K562 treated with DMSO at 1 percent for 4 hours (cell line): ENCODE measurements around the gene ACLY. TPM values are rescaled to one million over a fixed set of nuclear protein-coding genes. Genes with fewer than 3 reads are reported as not detected.

Experiments used
- total RNA-seq: library from RNA; unstranded; fragments of 300-600 nt; gene quantifications from 2 replicates; pipeline ENCODE4 v1.2.3, GENCODE V29; 2022; ENCODE audit not compliant: insufficient read depth

The ACLY gene
- total RNA-seq = 103 and 105 TPM in 2 replicates

DNA sequence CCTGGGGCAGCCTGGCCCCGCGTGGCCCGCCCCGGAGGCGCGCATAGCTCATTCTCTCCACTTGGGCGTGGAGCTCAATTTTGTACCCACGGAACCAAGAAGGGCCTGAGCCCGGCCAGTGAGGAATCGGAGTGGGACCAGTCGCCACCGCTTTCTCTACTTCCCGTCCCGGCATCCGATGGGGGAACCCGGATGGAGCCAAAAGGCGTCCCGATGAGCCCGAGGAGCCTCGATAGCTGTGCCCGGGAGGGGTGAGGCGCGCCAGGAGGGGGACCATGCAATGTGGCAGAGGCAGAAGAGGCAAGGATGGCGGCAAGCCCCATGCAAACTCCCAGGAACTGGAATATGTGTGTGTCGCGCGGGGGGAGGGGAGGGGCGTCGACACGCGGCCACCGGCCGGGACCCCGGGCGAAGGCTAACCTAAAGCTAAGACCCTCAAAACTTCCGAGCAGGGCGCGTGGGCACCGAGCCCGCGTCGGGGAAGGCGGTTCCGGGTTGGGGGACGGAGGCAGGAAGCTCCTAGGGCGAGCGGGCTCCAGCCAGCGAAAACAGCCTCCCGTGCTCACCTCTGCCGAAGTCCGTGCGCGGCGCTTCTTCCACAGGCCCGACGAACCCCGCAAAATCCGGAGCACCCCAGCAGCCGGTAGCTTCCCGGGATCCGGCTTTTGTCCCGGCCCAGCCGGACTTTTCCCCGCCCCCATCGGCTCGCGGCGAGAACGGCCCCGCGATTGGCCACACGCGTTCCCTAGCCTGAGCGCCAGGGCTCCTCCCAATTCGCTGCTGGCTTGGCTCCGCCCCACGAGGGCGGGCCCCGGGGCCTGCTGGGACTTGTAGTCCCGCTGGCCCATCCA lies at the start of gene ACLY:
ACLY (minus strand) TSS at position 638 of the 851 bp plus-strand sequence. CDS start 5,078 bp downstream, outside the sequence.

DNA sequence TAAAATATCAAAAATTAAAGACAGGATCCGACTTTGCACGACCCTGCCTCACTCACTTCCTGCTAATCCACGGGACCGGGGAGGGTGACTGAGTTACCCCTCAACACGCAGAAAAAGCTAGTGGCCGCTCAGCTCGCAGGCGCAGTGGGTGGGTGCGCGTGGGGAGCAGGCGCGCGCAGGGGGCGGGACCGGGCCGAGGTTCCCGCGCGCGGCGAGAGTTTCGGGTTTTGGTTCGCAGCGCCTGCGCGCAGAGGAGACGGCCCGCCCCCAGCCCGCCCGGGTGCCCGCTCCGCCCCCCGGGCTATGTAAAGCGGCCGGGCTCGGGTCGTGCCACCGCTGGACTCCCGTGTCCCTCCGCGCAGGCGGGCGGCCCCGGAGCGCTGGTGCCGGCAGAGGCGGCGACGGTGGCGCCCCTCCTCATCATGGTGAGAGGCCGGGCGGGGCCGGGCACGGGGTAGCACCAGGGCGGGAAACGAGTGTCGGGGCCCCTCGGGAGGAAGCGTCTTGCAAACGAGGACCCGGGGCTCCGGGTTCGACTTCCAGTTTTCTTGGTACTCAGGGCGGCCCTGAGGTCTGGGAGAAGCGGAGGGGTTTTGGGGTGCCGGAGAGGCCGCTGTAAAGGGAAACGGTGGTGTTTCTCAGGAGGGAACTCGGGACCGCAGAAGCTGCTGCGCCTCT lies 47.9 kb upstream of the ACLY start, which contains the start of gene CNP:
CNP (plus strand) TSS at position 333 of the 678 bp plus-strand sequence; CDS start at position 423, 90 bp downstream.

DNA sequence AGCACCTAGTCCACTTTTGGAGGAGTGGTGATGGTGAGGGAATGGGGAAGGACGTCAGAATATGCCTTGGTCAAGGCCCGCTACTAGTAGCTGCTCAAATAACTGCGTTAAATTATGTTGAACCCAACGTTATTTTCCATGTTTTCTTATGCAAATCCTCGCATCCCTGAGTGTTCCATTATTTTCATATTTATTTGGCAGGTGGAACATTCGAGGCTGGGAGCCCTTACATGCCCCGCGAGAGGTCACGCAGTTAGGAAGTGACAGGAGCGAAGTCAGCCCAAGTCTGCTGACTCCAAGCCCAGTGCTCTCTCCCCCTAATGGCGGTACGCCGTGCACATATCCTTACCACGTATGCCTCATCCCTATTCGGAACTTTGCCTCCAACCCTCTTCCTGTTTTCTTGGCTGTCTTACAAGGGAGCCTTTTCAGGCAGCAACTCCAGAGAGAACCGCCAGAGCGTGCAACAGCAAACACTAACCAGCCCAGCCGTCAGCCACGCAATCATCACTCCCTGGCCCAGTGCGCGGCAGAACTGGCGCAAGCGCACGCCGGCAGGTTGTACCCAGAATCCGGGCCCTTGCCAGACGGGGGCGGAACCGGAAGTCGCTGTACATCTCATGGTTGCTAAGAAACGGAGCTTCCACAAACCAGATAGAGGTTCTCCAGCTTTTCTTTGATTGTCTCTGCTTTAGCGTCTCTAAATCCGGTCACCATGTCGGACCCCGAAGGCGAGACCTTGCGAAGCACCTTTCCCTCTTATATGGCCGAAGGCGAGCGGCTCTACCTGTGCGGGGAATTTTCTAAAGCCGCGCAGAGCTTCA lies 11.5 kb upstream of the ACLY start, which contains the start of gene ODAD4:
ODAD4 (plus strand) TSS at position 609 of the 824 bp plus-strand sequence; CDS start at position 716, 107 bp downstream.

DNA sequence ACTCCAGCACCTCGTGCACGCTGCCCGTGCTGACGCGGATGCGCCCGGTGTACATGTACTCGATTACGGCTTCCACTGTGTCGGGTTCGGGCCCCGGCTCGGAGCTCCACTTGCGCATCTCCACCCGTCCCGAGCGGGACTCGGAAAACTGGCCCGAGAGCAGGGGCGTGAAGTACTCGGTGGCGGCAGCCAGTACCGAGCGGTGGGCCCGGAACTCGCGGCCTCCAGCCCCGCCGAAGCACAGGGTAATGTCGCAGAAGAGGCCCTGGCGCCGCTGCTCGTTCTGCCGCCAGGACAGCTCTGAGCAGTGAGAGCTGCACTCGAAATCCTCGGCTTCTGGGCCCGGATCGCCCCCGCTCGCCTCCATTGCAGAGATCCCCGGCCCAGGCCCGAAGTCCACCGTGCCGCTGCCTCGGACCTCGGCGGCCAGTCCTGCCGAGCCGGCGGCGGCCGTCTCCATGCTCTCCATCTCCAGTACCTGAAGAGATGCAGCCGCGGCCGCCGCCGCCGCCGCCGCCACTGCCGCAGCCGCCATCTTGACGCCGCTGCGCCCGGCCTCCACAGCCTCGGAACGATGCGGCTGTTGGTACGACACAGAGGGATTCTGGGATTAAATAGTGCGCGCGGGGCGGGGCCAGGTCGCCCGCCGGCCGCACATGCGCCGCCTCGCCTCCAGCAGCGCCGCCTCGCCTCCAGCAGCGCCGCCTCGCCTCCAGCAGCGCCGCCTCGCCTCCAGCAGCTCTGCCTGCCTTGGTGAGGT lies 53.7 kb downstream of the ACLY start, which contains the start of gene KLHL11:
KLHL11 (minus strand) TSS at position 588 of the 760 bp plus-strand sequence; CDS start at position 535, 53 bp downstream.

DNA sequence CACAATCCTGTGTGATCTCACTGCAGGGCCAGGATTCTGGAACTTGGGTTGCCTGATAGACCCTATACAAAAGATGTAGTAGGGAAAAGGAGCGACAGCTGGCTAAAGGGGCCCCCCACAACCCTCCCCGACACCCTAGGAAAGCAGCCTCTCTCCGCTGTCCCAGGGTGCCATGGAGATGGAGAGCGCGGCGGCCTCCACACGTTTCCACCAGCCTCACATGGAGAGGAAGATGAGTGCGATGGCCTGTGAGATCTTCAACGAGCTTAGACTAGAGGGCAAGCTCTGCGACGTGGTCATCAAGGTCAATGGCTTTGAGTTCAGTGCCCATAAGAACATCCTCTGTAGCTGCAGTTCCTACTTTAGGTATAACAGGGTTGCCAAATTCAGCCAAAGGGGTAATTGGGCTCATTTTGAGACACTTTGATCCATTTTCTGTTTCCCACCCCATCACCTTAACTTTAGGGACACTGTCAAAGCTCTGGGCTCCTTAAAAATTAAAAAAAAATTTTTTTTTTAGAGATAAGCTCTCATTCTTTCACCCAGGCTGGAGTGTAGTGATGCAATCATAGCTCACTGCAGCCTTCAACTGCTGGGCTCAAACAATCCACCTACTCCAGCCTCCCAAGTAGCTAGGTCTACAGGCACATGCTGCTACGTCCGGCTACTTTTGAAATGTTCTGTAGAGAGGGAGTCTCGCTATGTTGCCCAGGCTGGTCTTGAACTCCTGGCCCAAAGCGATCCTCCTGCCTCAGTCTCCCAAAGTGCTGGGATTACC lies 80.8 kb downstream of the ACLY start, which contains the start of gene KLHL10:
KLHL10 (plus strand) TSS at position 65 of the 778 bp plus-strand sequence; CDS start at position 173, 108 bp downstream.

DNA sequence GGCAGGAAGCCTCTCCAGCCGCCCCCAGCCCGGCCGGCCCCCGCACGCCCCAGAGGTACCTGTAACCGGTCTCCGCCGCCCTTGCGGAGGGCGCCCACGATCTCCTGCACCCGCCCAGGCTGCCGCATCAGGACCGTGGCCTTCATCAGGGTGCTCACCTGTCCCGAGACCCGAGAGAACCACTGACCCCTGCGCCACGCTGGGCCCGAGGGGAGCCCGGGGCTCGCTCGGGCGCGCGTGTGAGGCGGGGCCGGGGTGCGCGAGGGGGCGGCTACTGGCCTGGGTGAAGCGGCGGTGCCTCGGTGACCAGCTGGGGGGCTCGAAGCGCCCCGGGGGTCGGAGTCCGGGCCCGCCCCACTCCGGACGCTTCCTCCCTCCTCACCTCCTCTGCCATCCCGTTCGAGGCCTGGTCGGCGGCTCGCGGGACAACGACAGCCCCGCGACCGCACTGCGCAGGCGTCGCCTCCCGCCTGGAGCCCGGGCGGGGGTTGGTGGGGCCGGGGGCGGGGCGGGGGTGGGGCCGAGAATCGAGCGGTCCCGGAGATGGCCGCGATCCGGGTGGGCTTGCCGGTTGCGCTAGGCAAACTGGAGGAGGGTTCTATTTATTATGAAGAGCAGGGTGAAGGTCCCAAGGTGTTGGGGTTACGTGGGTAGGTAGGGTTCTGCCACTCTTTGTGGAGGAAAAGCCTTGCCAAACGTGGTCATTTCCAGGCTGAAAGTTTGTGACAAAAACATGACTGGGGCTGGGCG lies 82.8 kb downstream of the ACLY start, which contains the start of gene NT5C3B:
NT5C3B (minus strand) TSS at position 433 of the 750 bp plus-strand sequence; CDS start at position 394, 39 bp downstream.

Other genes with a start within 250 kb of the ACLY start
- gene EIF1, start 230.1 kb downstream of the ACLY start, total RNA-seq = 1,253 and 1,263 TPM in 2 replicates
- not detected in 2 replicates for gene GAST, start 206.6 kb downstream of the ACLY start, total RNA-seq
- not detected in 2 replicates for gene HAP1, start 184.3 kb downstream of the ACLY start, total RNA-seq
- gene JUP, start 132.2 kb downstream of the ACLY start, total RNA-seq = 223 and 303 TPM in 2 replicates
- gene P3H4, start 107.0 kb downstream of the ACLY start, total RNA-seq = 2.5 and 3.0 TPM in 2 replicates
- gene FKBP10, start 105.9 kb downstream of the ACLY start, total RNA-seq = 3.2 and 4.0 TPM in 2 replicates
- 94.8 and 98.5 TPM in 2 replicates for gene NT5C3B, start 82.7 kb downstream of the ACLY start, total RNA-seq
- gene KLHL10, start 81.1 kb downstream of the ACLY start, total RNA-seq = not detected in 2 replicates
- gene KLHL11, start 53.5 kb downstream of the ACLY start, total RNA-seq = 4.6 and 7.3 TPM in 2 replicates
- gene ODAD4, start 11.7 kb upstream of the ACLY start, total RNA-seq = 1.1 and 2.1 TPM in 2 replicates
- gene CNP, start 47.8 kb upstream of the ACLY start, total RNA-seq = 29.4 and 34.0 TPM in 2 replicates
- gene DNAJC7, start 98.5 kb upstream of the ACLY start, total RNA-seq = 98.6 and 99.6 TPM in 2 replicates
- 91.8 and 106 TPM in 2 replicates for gene NKIRAS2, start 101.1 kb upstream of the ACLY start, total RNA-seq
- gene C17orf113, start 131.7 kb upstream of the ACLY start, total RNA-seq = 1.1 and 1.4 TPM in 2 replicates
- gene ZNF385C, start 179.5 kb upstream of the ACLY start, total RNA-seq = 0.94 and 2.1 TPM in 2 replicates
- 6.7 and 6.9 TPM in 2 replicates for gene DHX58, start 193.8 kb upstream of the ACLY start, total RNA-seq
- 24.1 and 42.8 TPM in 2 replicates for gene KAT2A, start 202.4 kb upstream of the ACLY start, total RNA-seq
- gene HSPB9, start 203.9 kb upstream of the ACLY start, total RNA-seq = 0.98 TPM in 1 of 2 replicates, not detected in the other
- 137 and 153 TPM in 2 replicates for gene RAB5C, start 236.0 kb upstream of the ACLY start, total RNA-seq